ENCODE data around the gene ARHGAP10.

The ARHGAP10 gene

DNA sequence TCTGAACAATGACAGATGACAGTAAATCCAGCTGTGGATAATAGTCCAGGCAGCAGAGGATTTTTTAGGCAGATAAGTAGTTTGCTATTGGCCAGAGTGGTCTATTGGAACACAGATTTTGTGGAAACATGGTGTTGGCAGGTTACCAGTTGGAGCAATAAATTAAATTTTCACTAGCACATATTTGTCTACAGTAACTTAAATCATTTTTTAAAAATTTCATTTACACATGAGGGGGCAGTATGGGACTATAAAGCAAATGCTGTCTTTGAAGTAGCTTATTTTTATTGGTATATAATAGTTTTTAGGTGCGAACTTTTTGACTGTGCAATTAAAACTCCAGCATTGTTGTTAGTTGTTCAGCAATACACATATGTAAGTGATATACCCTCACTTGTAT lies 289.8 kb downstream of the ARHGAP10 start:
- TF ChIP-seq RAD21 (IDR thresholded peaks at IDR 0.05; ENCODE audit: low read depth) = peak; percentile 16; the same call in 1 of the 2 replicates
- TF ChIP-seq NFIC (IDR thresholded peaks at IDR 0.05) = no peak

GRCh38 chr4:148022975-148023374 lies 291.1 kb downstream of the ARHGAP10 start:
- TF ChIP-seq, protein P1, sequence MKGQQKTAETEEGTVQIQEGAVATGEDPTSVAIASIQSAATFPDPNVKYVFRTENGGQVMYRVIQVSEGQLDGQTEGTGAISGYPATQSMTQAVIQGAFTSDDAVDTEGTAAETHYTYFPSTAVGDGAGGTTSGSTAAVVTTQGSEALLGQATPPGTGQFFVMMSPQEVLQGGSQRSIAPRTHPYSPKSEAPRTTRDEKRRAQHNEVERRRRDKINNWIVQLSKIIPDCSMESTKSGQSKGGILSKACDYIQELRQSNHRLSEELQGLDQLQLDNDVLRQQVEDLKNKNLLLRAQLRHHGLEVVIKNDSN (IDR thresholded peaks at IDR 0.05) = no peak
- TF ChIP-seq TCF12 (IDR thresholded peaks at IDR 0.05; ENCODE audit: low read depth) (no peak), ZBTB7A (IDR thresholded peaks at IDR 0.05; ENCODE audit: low read depth) (no peak), TEAD4 (IDR thresholded peaks at IDR 0.05) (no peak), EP300 (IDR thresholded peaks at IDR 0.05; ENCODE audit: borderline replicate concordance) (no peak), YY1 (IDR thresholded peaks at IDR 0.05; ENCODE audit: low read depth) (no peak), MAX (IDR thresholded peaks at IDR 0.05) (no peak), RAD21 (IDR thresholded peaks at IDR 0.05; ENCODE audit: low read depth) (no peak), EGR1 (IDR thresholded peaks at IDR 0.05) (no peak), CREB1 (IDR thresholded peaks at IDR 0.05; ENCODE audit: low read depth) (no peak), TAF1 (IDR thresholded peaks at IDR 0.05; ENCODE audit: low read depth) (no peak), CEBPB (IDR thresholded peaks at IDR 0.05) (no peak), FOXM1 (IDR thresholded peaks at IDR 0.05; ENCODE audit: borderline replicate concordance, low read depth) (no peak), NFIC (IDR thresholded peaks at IDR 0.05) (no peak)
- TF ChIP-seq, protein P2, sequence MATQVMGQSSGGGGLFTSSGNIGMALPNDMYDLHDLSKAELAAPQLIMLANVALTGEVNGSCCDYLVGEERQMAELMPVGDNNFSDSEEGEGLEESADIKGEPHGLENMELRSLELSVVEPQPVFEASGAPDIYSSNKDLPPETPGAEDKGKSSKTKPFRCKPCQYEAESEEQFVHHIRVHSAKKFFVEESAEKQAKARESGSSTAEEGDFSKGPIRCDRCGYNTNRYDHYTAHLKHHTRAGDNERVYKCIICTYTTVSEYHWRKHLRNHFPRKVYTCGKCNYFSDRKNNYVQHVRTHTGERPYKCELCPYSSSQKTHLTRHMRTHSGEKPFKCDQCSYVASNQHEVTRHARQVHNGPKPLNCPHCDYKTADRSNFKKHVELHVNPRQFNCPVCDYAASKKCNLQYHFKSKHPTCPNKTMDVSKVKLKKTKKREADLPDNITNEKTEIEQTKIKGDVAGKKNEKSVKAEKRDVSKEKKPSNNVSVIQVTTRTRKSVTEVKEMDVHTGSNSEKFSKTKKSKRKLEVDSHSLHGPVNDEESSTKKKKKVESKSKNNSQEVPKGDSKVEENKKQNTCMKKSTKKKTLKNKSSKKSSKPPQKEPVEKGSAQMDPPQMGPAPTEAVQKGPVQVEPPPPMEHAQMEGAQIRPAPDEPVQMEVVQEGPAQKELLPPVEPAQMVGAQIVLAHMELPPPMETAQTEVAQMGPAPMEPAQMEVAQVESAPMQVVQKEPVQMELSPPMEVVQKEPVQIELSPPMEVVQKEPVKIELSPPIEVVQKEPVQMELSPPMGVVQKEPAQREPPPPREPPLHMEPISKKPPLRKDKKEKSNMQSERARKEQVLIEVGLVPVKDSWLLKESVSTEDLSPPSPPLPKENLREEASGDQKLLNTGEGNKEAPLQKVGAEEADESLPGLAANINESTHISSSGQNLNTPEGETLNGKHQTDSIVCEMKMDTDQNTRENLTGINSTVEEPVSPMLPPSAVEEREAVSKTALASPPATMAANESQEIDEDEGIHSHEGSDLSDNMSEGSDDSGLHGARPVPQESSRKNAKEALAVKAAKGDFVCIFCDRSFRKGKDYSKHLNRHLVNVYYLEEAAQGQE (IDR thresholded peaks at IDR 0.05; ENCODE audit: low read depth) = no peak

DNA sequence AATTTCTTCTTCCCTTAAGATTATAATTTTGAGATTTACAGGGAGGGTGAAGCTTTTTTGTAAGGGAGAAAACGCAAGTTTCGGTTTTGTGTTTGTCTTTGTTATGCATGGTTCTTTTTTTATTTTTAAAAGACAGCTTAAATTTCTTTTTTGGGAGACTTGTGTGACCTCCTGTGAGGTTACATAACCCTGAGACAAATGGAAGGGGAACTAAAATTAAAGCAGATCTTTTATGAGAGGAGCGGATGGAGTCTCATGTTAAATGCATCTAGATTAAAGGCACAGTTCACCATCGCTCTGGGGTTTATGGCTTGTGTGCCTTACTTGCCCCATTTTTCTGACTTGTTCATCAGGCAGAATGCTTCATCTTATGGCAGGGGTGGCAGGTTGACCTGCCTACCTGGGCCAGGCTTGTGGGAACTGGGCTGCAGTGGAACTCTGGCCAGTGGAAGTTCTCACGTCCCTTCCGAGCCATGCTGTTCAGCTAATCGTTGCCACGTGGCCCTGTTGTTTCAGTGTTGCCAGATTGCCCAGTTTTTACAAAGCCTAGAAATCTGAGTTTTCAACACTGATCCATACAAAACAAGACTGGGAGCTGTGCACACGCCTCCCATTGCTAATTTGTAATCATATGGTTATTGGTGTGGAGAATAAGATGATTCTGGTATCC lies 291.8 kb downstream of the ARHGAP10 start:
- TF ChIP-seq NFIC (IDR thresholded peaks at IDR 0.05) = no peak
- no peak for TF ChIP-seq TAF1 (IDR thresholded peaks at IDR 0.05; ENCODE audit: low read depth)
- TF ChIP-seq FOXM1 (IDR thresholded peaks at IDR 0.05; ENCODE audit: borderline replicate concordance, low read depth) = no peak
- TF ChIP-seq, protein P2 (IDR thresholded peaks at IDR 0.05; ENCODE audit: low read depth) = no peak
- TF ChIP-seq CEBPB (IDR thresholded peaks at IDR 0.05) = no peak
- TF ChIP-seq TCF12 (IDR thresholded peaks at IDR 0.05; ENCODE audit: low read depth) = no peak
- no peak for TF ChIP-seq YY1 (IDR thresholded peaks at IDR 0.05; ENCODE audit: low read depth)
- no peak for TF ChIP-seq TEAD4 (IDR thresholded peaks at IDR 0.05)
- TF ChIP-seq EGR1 (IDR thresholded peaks at IDR 0.05) = no peak
- no peak for TF ChIP-seq ZBTB7A (IDR thresholded peaks at IDR 0.05; ENCODE audit: low read depth)
- no peak for TF ChIP-seq CREB1 (IDR thresholded peaks at IDR 0.05; ENCODE audit: low read depth)
- TF ChIP-seq, protein P1 (IDR thresholded peaks at IDR 0.05) = no peak
- no peak for TF ChIP-seq RAD21 (IDR thresholded peaks at IDR 0.05; ENCODE audit: low read depth)

GRCh38 chr4:148025981-148026380 lies 294.1 kb downstream of the ARHGAP10 start:
- TF ChIP-seq, protein P1 (IDR thresholded peaks at IDR 0.05) = no peak
- TF ChIP-seq EP300 (IDR thresholded peaks at IDR 0.05; ENCODE audit: borderline replicate concordance) (no peak), TEAD4 (IDR thresholded peaks at IDR 0.05) (no peak), ZBTB7A (IDR thresholded peaks at IDR 0.05; ENCODE audit: low read depth) (no peak), FOXM1 (IDR thresholded peaks at IDR 0.05; ENCODE audit: borderline replicate concordance, low read depth) (no peak), CEBPB (IDR thresholded peaks at IDR 0.05) (no peak), MAX (IDR thresholded peaks at IDR 0.05) (no peak), YY1 (IDR thresholded peaks at IDR 0.05; ENCODE audit: low read depth) (no peak), EGR1 (IDR thresholded peaks at IDR 0.05) (no peak)
- TF ChIP-seq, protein P2 (IDR thresholded peaks at IDR 0.05; ENCODE audit: low read depth) = no peak
